ENCODE measurements around the gene NUP133. TPM values are rescaled to one million over a fixed set of nuclear protein-coding genes. Genes with fewer than 3 reads are reported as not detected.

NUP133 gene
- total RNA-seq (2022; extraction: Qiagen RNA extraction; ENCODE audit: low read depth): 15.9 to 24.7 TPM (median 20.8 TPM) in 5 replicates

DNA sequence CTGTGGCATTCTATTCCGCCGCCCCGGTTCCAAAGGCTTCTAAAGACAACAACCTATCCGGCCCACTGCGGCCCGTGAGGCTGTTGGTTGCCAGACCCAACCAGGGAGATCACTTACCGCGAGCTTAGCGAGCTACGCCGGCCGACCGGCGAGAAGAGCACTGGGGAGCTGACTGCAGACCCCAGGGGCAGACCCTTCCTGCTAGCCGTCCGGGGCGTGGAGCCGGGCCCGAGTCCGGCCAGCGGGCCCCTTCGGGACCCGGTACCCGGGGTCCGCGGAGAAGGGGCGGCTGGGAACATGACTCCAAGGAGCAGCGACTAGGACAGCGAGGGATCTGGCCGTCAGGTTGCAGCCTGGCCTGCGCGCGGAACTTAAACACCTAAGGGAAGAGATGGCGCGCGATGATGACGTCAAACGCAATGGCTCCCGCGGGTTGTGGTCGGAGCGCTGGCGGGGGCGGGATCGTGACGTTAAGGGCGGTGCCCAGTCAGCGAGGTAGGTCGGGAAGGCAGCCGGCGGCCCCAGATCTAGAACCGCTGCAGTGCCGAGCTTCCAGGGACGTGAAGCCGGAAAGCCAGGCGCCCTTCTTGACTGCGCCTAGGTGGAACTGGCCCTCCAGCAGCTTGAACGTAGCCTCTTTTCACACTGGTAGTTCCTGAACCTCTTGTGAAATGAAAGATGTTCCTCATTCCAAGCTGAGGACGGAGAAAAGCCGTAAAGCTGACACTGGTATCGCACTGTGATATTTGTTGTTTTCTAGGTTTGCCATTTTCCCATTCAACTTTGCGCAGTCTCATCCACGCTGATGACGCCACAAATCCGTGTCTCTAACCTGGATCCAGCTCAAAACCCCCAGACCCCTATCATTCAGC is at the start of gene NUP133:
TSS of gene NUP133 (minus strand) at position 391 of the 872 bp plus-strand sequence. CDS start at position 299, 92 bp downstream.

DNA sequence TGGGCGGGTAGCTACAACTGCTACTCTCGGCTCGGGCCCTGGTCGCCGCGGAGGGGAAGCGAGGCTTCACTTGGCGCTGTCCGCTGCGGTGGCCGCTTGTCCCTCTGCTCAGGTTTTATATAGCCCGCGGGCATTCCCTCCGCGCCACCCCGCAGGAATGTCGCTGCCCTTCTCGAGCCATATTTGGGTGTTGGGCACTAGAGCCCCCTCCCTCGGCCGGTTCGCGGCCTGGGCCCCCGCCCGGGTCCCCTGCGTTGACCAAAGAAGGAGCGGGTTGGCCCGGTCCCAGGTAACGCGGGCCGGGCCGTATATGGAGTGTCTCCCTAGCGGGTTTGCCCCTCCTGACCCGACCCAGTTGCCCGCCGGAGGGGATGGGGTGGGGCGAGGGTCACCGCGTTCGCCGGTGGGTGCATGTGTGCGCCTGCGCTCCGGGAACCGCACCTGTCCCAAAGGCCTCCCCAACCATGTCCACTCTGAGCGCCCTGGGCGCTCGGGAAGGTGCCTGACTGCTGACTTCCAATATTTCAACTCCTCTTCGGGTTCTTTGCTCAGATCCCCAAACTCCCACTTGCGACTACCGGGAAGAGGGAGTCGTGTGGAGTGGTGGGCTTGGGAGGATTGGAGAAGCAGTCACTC is 74.0 kb downstream of the NUP133 start, which contains the start of gene ACTA1:
TSS of gene ACTA1 (minus strand) at position 90 of the 636 bp plus-strand sequence. CDS start 979 bp downstream, outside the sequence.

Other genes with a start within 250 kb of the NUP133 start
- gene RAB4A, start 237.2 kb downstream of the NUP133 start, total RNA-seq (2022; extraction: Qiagen RNA extraction; ENCODE audit: low read depth): 48.4 to 58.5 TPM (median 54.8 TPM) in 5 replicates
- gene CCSAP, start 165.3 kb downstream of the NUP133 start, total RNA-seq (2022; extraction: Qiagen RNA extraction; ENCODE audit: low read depth): 4.5 to 6.9 TPM (median 5.8 TPM) in 5 replicates
- gene ACTA1, start 74.2 kb downstream of the NUP133 start, total RNA-seq (2022; extraction: Qiagen RNA extraction; ENCODE audit: low read depth): 0.15 to 0.26 TPM in 2 of 5 replicates, not detected in the others
- 13.2 to 21.7 TPM (median 17.9 TPM) in 5 replicates for gene ABCB10, start 50.4 kb upstream of the NUP133 start, total RNA-seq (2022; extraction: Qiagen RNA extraction; ENCODE audit: low read depth)
- gene TAF5L, start 117.8 kb upstream of the NUP133 start, total RNA-seq (2022; extraction: Qiagen RNA extraction; ENCODE audit: low read depth): 20.1 to 25.1 TPM (median 21.7 TPM) in 5 replicates
- 12.6 to 15.2 TPM (median 14.8 TPM) in 5 replicates for gene URB2, start 117.9 kb upstream of the NUP133 start, total RNA-seq (2022; extraction: Qiagen RNA extraction; ENCODE audit: low read depth)

Data from A549 treated with GW870086 at 1 μM for 4 hours (cell line).